ENCODE measurements around the gene DNAH1.

GRCh38 chr3:52331091-52331490 lies 15.0 kb downstream of the DNAH1 start:
- TF ChIP-seq CTCF (conservative IDR thresholded peaks at IDR 0.05; ENCODE audit: low read length) (no peak), EZH2phosphoT487 (IDR thresholded peaks at IDR 0.05; ENCODE audit: borderline replicate concordance, low read depth, low read length) (no peak)
